ENCODE results near the gene PXDC1. TPM values are rescaled to one million over a fixed set of nuclear protein-coding genes. Genes with fewer than 3 reads are reported as not detected.
"Not testable (repeated sequence)": the region's sequence is repeated elsewhere in the genome, so short reads cannot be mapped to it uniquely, and the experiment has no call there.

PXDC1 gene
- total RNA-seq, 1 experiment from 2014 or later: 1.4 TPM

- Histone ChIP-seq H3K27me3 (ENCODE audit: control insufficient read depth, insufficient read depth, low read length) (no peaks in the 10 kb centered on the region), H3K36me3 (replicated peaks; ENCODE audit: control insufficient read depth, insufficient read depth, low read length) (no peaks in the 10 kb centered on the region), H3K4me3 (ENCODE audit: insufficient read depth, low read depth, low read length) (no peak overlapping the region)
- DNase-seq: no peak
These were observed 61.0 kb downstream of the PXDC1 start for GRCh38 chr6:3690506-3690905.

- Histone ChIP-seq H3K4me3 (ENCODE audit: insufficient read depth, low read depth, low read length) (no peak overlapping the region), H3K36me3 (replicated peaks; ENCODE audit: control insufficient read depth, insufficient read depth, low read length) (no peaks in the 10 kb centered on the region), H3K27me3 (ENCODE audit: control insufficient read depth, insufficient read depth, low read length) (no peaks in the 10 kb centered on the region)
- no peak for DNase-seq
These were observed 63.7 kb downstream of the PXDC1 start for GRCh38 chr6:3687847-3688246.

- Histone ChIP-seq H3K4me3 (ENCODE audit: insufficient read depth, low read depth, low read length) (no peak overlapping the region), H3K36me3 (replicated peaks; ENCODE audit: control insufficient read depth, insufficient read depth, low read length) (no peaks in the 10 kb centered on the region), H3K27me3 (ENCODE audit: control insufficient read depth, insufficient read depth, low read length) (no peaks in the 10 kb centered on the region)
- DNase-seq: no peak
These were observed 68.2 kb downstream of the PXDC1 start for GRCh38 chr6:3683331-3683730.

GRCh38 chr6:3678946-3679345 lies 72.6 kb downstream of the PXDC1 start:
- DNase-seq: no peak
- Histone ChIP-seq H3K36me3 (replicated peaks; ENCODE audit: control insufficient read depth, insufficient read depth, low read length) (no peaks in the 10 kb centered on the region), H3K4me3 (ENCODE audit: insufficient read depth, low read depth, low read length) (no peak overlapping the region), H3K27me3 (ENCODE audit: control insufficient read depth, insufficient read depth, low read length) (no peaks in the 10 kb centered on the region)

- H3K4me3 ChIP-seq (ENCODE audit: insufficient read depth, low read depth, low read length); H3K36me3 ChIP-seq (replicated peaks; ENCODE audit: control insufficient read depth, insufficient read depth, low read length); H3K27me3 ChIP-seq (ENCODE audit: control insufficient read depth, insufficient read depth, low read length); DNase-seq: not testable (repeated sequence)
These were observed 73.8 kb downstream of the PXDC1 start for GRCh38 chr6:3677751-3678150.

GRCh38 chr6:3677351-3677750 lies 74.2 kb downstream of the PXDC1 start:
- not testable (repeated sequence) for DNase-seq; H3K4me3 ChIP-seq (ENCODE audit: insufficient read depth, low read depth, low read length); H3K27me3 ChIP-seq (ENCODE audit: control insufficient read depth, insufficient read depth, low read length)

More at GRCh38 chr6:3677351-3677750, 74.2 kb downstream of the PXDC1 start:
- H3K36me3 ChIP-seq (replicated peaks; ENCODE audit: control insufficient read depth, insufficient read depth, low read length): not testable (repeated sequence)

Other genes with a start within 250 kb of the PXDC1 start
- 3.5 and 4.0 TPM in 2 replicates for gene FAM50B, start 97.7 kb upstream of the PXDC1 start, total RNA-seq (2014; rRNA removed; shearing (Covaris generic))